ENCODE results near the gene OPN1SW.

OPN1SW gene

GRCh38 chr7:128732521-128733277 is 42.9 kb downstream of the OPN1SW start:
- 91 to 92% methylated on average over 1 to 2 of the region's 2 CpGs for WGBS, 2 experiments (ENCODE audit: insufficient coverage in 2 of 2)
- Histone ChIP-seq H3K27ac (ENCODE audit: low read depth, low read length, severe bottlenecking) (no peak overlapping the region), H3K4me1 (ENCODE audit: control insufficient read depth, insufficient read depth, low read length, poor library complexity, severe bottlenecking) (peaks cover 6% of the 10 kb centered on the region), H3K4me3 (ENCODE audit: extremely low read depth, insufficient read depth, low read length, poor library complexity, severe bottlenecking) (no peak overlapping the region), H3K36me3 (ENCODE audit: control insufficient read depth, insufficient read depth, low read length) (no peaks in the 10 kb centered on the region), H3K9me3 (ENCODE audit: control insufficient read depth, low read length) (no peaks in the 10 kb centered on the region)

DNA sequence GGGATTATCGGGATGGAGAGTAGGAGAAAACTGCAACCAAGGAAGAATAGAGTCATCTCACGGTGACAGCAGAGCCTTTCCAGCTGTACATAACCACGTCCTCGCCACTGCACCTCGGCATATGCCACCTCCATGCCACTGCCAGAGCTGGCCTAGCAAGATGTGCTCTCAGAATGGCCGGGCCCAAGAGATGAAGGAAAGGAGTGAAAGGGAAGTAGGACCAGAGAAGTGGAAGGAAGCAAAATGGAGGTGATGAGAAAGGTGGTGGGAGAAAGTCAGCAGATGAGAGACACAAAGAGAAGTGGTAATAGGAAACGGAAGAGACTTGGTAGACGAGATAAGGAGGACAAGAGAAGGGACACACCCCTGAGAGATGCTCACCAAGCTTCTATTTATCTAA is 44.4 kb downstream of the OPN1SW start:
- WGBS, 2 experiments (ENCODE audit: insufficient coverage in 2 of 2) = 90 to 97% methylated on average over 6 to 7 of the region's 8 CpGs
- H3K9me3 ChIP-seq (ENCODE audit: control insufficient read depth, low read length) = no peaks in the 10 kb centered on the region
- H3K27ac ChIP-seq (ENCODE audit: low read depth, low read length, severe bottlenecking) = no peak overlapping the region
- no peaks in the 10 kb centered on the region for H3K36me3 ChIP-seq (ENCODE audit: control insufficient read depth, insufficient read depth, low read length)
- peaks cover 4% of the 10 kb centered on the region for H3K4me1 ChIP-seq (ENCODE audit: control insufficient read depth, insufficient read depth, low read length, poor library complexity, severe bottlenecking)
- no peak overlapping the region for H3K4me3 ChIP-seq (ENCODE audit: extremely low read depth, insufficient read depth, low read length, poor library complexity, severe bottlenecking)

DNA sequence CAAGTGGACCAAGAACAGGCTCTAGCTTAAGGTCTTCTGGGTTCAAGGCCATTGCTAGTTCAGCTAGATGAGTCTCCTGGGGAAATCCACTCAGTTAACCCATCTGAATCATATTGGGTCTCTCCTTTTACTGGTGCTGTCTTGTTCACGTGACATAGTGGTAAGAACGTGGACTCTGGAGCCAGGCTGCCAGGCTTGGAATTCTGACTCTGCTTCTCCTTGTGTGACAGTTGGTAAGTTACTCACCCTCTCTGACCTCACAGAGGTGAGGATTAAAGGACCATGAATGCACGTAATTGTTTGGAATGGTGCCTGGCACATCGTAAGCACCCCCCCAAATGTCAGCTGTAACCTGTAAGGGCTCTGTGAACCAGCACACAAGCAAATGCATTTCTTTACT is 46.1 kb downstream of the OPN1SW start:
- 93% methylated on average over 2 to 3 of the region's 4 CpGs for WGBS, 2 experiments (ENCODE audit: insufficient coverage in 2 of 2)
- Histone ChIP-seq H3K36me3 (ENCODE audit: control insufficient read depth, insufficient read depth, low read length) (no peaks in the 10 kb centered on the region), H3K9me3 (ENCODE audit: control insufficient read depth, low read length) (no peaks in the 10 kb centered on the region), H3K4me3 (ENCODE audit: extremely low read depth, insufficient read depth, low read length, poor library complexity, severe bottlenecking) (no peak overlapping the region), H3K27ac (ENCODE audit: low read depth, low read length, severe bottlenecking) (no peak overlapping the region), H3K4me1 (ENCODE audit: control insufficient read depth, insufficient read depth, low read length, poor library complexity, severe bottlenecking) (peaks cover 4% of the 10 kb centered on the region)

- no peaks in the 10 kb centered on the region for H3K9me3 ChIP-seq (ENCODE audit: control insufficient read depth, low read length)
- no peaks in the 10 kb centered on the region for H3K36me3 ChIP-seq (ENCODE audit: control insufficient read depth, insufficient read depth, low read length)
- WGBS, 2 experiments (ENCODE audit: insufficient coverage in 2 of 2) = 73 to 80% methylated on average over 1 of the region's 2 CpGs
- H3K4me3 ChIP-seq (ENCODE audit: extremely low read depth, insufficient read depth, low read length, poor library complexity, severe bottlenecking) = no peak overlapping the region
- no peak overlapping the region for H3K27ac ChIP-seq (ENCODE audit: low read depth, low read length, severe bottlenecking)
- H3K4me1 ChIP-seq (ENCODE audit: control insufficient read depth, insufficient read depth, low read length, poor library complexity, severe bottlenecking) = peaks cover 4% of the 10 kb centered on the region
Observed at GRCh38 chr7:128728598-128728997, 47.0 kb downstream of the OPN1SW start.

DNA sequence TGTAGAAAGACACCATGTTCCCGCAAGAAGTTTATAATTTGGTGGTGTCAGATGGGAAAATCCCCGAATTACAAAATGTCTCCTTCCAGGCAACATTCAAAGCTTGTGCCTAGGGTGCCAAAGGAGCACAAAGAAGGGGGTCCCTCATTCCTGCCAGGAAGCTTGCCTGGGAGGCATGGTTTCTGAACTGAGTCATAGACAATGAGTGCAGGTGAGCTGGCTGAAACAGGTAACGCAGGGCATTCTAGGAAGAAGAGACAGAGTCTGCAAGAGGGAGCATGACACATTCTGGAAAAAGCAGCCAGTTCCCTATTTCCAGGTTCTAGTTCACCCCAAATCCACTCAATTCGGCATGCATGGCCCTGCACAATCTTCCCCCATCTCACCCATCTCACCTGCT is 48.4 kb downstream of the OPN1SW start:
- 86 to 93% methylated on average over 2 to 3 of the region's 4 CpGs for WGBS, 2 experiments (ENCODE audit: insufficient coverage in 2 of 2)
- H3K4me1 ChIP-seq (ENCODE audit: control insufficient read depth, insufficient read depth, low read length, poor library complexity, severe bottlenecking) = no peaks in the 10 kb centered on the region
- H3K4me3 ChIP-seq (ENCODE audit: extremely low read depth, insufficient read depth, low read length, poor library complexity, severe bottlenecking) = no peak overlapping the region
- no peak overlapping the region for H3K27ac ChIP-seq (ENCODE audit: low read depth, low read length, severe bottlenecking)
- no peaks in the 10 kb centered on the region for H3K36me3 ChIP-seq (ENCODE audit: control insufficient read depth, insufficient read depth, low read length)
- H3K9me3 ChIP-seq (ENCODE audit: control insufficient read depth, low read length) = no peaks in the 10 kb centered on the region

DNA sequence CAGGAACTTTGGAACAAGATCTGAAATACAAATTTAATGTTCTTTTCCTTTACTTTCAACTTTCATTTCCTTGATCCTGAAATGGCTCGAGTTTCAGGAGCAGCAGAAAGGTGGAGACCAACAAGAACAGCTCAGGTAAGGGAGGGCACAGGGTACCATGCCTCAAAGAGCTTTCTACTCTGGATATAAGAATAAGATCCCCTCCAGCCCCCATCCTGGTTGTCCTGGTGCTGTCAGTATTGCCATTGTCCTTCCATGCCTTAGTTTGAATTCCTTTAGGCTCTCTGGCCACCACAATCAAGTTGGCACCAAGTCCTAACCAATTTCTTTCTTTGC is 48.9 kb downstream of the OPN1SW start:
- Histone ChIP-seq H3K4me3 (ENCODE audit: extremely low read depth, insufficient read depth, low read length, poor library complexity, severe bottlenecking) (no peak overlapping the region), H3K9me3 (ENCODE audit: control insufficient read depth, low read length) (no peaks in the 10 kb centered on the region), H3K4me1 (ENCODE audit: control insufficient read depth, insufficient read depth, low read length, poor library complexity, severe bottlenecking) (no peaks in the 10 kb centered on the region), H3K36me3 (ENCODE audit: control insufficient read depth, insufficient read depth, low read length) (no peaks in the 10 kb centered on the region), H3K27ac (ENCODE audit: low read depth, low read length, severe bottlenecking) (no peak overlapping the region)
- 89% methylated on average over 1 of the region's 1 CpG; no CpG with 5 or more reads in 1 of the 2 experiments for WGBS, 2 experiments (ENCODE audit: insufficient coverage in 2 of 2)

- Histone ChIP-seq H3K9me3 (ENCODE audit: control insufficient read depth, low read length) (no peaks in the 10 kb centered on the region), H3K36me3 (ENCODE audit: control insufficient read depth, insufficient read depth, low read length) (no peaks in the 10 kb centered on the region), H3K4me3 (ENCODE audit: extremely low read depth, insufficient read depth, low read length, poor library complexity, severe bottlenecking) (no peak overlapping the region), H3K4me1 (ENCODE audit: control insufficient read depth, insufficient read depth, low read length, poor library complexity, severe bottlenecking) (no peaks in the 10 kb centered on the region), H3K27ac (ENCODE audit: low read depth, low read length, severe bottlenecking) (no peak overlapping the region)
- 86 to 89% methylated on average over 7 to 8 of the region's 8 CpGs for WGBS, 2 experiments (ENCODE audit: insufficient coverage in 2 of 2)
Observed at GRCh38 chr7:128726059-128726736, 49.4 kb downstream of the OPN1SW start.

GRCh38 chr7:128725531-128725930 is 50.1 kb downstream of the OPN1SW start:
- 100% methylated on average over 1 to 2 of the region's 2 CpGs for WGBS, 2 experiments (ENCODE audit: insufficient coverage in 2 of 2)

DNA sequence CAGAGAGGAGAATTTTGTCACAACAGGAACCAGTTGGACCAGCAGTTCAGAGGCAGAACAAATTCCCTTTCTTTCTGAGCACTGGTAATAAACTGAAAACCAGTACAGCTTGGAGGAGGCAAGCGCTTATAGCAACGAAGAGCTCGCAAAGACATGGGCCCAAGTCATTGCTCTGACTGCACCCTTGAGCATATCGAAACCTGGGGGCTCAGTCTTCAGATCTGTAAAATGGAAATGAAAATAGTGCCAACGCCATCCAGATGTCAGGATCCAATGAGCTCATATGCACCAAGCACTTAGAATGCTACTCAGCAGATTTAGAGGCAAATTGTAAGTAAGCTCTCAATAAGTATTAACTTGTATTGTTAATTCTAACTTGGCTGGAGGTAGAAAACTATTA is 50.9 kb downstream of the OPN1SW start:
- Histone ChIP-seq H3K4me1 (ENCODE audit: control insufficient read depth, insufficient read depth, low read length, poor library complexity, severe bottlenecking) (no peaks in the 10 kb centered on the region), H3K4me3 (ENCODE audit: extremely low read depth, insufficient read depth, low read length, poor library complexity, severe bottlenecking) (no peak overlapping the region), H3K9me3 (ENCODE audit: control insufficient read depth, low read length) (no peaks in the 10 kb centered on the region), H3K27ac (ENCODE audit: low read depth, low read length, severe bottlenecking) (no peak overlapping the region), H3K36me3 (ENCODE audit: control insufficient read depth, insufficient read depth, low read length) (no peaks in the 10 kb centered on the region)
- WGBS, 2 experiments (ENCODE audit: insufficient coverage in 2 of 2) = 85 to 88% methylated on average over 3 to 4 of the region's 5 CpGs

More at GRCh38 chr7:128725531-128725930, 50.1 kb downstream of the OPN1SW start:
- Histone ChIP-seq H3K36me3 (ENCODE audit: control insufficient read depth, insufficient read depth, low read length) (no peaks in the 10 kb centered on the region), H3K4me1 (ENCODE audit: control insufficient read depth, insufficient read depth, low read length, poor library complexity, severe bottlenecking) (no peaks in the 10 kb centered on the region), H3K9me3 (ENCODE audit: control insufficient read depth, low read length) (no peaks in the 10 kb centered on the region), H3K4me3 (ENCODE audit: extremely low read depth, insufficient read depth, low read length, poor library complexity, severe bottlenecking) (no peak overlapping the region), H3K27ac (ENCODE audit: low read depth, low read length, severe bottlenecking) (no peak overlapping the region)
